Sigmoid colon (tissue), 7 donors: ENCODE data around the gene MSANTD3. TPM values are rescaled to one million over a fixed set of nuclear protein-coding genes. Genes with fewer than 3 reads are reported as not detected.
A peak's percentile ranks its signal among the peaks of the same experiment; 100 is the strongest.

Experiments used
- DNase-seq: peaks from one replicate; pipeline ENCODE4 v3.0.0-alpha.2; 2019
- H3K27ac ChIP-seq, 4 donors: fragments of 200-600 bp; sonication (generic); one replicate each; pipeline ENCODE4 v1.5.1; 2016 to 2019; ENCODE audit warnings: mild to moderate bottlenecking in 1 of 4
- H3K27me3 ChIP-seq, 3 donors: fragments of 200-600 bp; sonication (generic); one replicate each; pipeline ENCODE4 v1.5.1; 2019; ENCODE audit warnings: mild to moderate bottlenecking in 1 of 3
- H3K36me3 ChIP-seq, 4 donors: fragments of 200-600 bp; sonication (generic); one replicate each; pipeline ENCODE4 v1.5.1; 2016 to 2019
- H3K4me1 ChIP-seq, 4 donors: fragments of 200-600 bp; sonication (generic); one replicate each; pipeline ENCODE4 v1.5.1; 2017 to 2019
- H3K4me3 ChIP-seq, 4 donors: fragments of 200-600 bp; sonication (generic); one replicate each; pipeline ENCODE4 v1.5.1; 2017 to 2019; ENCODE audit warnings: mild to moderate bottlenecking in 2 of 4, moderate library complexity in 1 of 4
- H3K9me3 ChIP-seq, 4 donors: fragments of 200-600 bp in 3 of 4; sonication (generic) in 3 of 4; one replicate each; pipeline versions ENCODE4 v1.5.1 to v1.6.1; 2013 to 2019
- CTCF ChIP-seq, 4 experiments: fragments of 450-650 bp in 3 of 4; fragments of 200-600 bp in 1 of 4; IDR thresholded peaks; one replicate each; pipeline ENCODE4 v1.5.1; 2016 to 2019; ENCODE audit warnings: antibody characterized with exemption in 4 of 4, mild to moderate bottlenecking in 3 of 4, moderate library complexity in 2 of 4
- EP300 ChIP-seq, 4 donors: sonication (generic); formaldehyde crosslinking; IDR thresholded peaks; one replicate each; pipeline ENCODE4 v1.6.1; 2017; ENCODE audit warnings: antibody characterized with exemption in 4 of 4
- POLR2A ChIP-seq, 2 donors: fragments of 450-650 bp; IDR thresholded peaks; one replicate each; pipeline ENCODE4 v1.6.1; 2016; ENCODE audit warnings: antibody characterized with exemption in 2 of 2, mild to moderate bottlenecking in 2 of 2, moderate library complexity in 2 of 2
- POLR2AphosphoS5 ChIP-seq, 4 donors: sonication (generic); formaldehyde crosslinking; IDR thresholded peaks; one replicate each; pipeline ENCODE4 v1.6.1; 2017; ENCODE audit warnings: antibody characterized with exemption in 4 of 4
- WGBS, 2 donors: extraction: QIAGEN DNeasy Blood & Tissue Kit; methylation state at CpG; one replicate each; pipeline ENCODE4 v1.1.7; 2013; 5-methylcytosine and 5-hydroxymethylcytosine counted together
- intact Hi-C: fragments of 100-400 bp; cut with DNase I; formaldehyde crosslinking; loops from one replicate; pipeline ENCODE4 v1.15.1; 2023
- polyA plus RNA-seq, 3 donors: library from polyadenylated mRNA; stranded (reverse); fragments of 200-250 nt; gene quantifications; one replicate each; pipeline ENCODE4 v1.2.3, GENCODE V29; 2013
- total RNA-seq, 4 donors: library from RNA; depleted of rRNA; stranded (reverse); fragments of >200 nt; gene quantifications; one replicate each; pipeline ENCODE4 v1.1.0, GENCODE V29; 2016
- donor health status: healthy with polysubstance abuse.
- donor health status: Bipolar disorder and iron deficiency.
- donor health status: healthy.

MSANTD3 gene
- total and polyA plus RNA-seq, 7 donors = 9.2 to 41.8 (median 25.2) TPM

GRCh38 chr9:100427366-100428263 is 672 bp downstream of the MSANTD3 start:
- H3K27ac ChIP-seq = peak overlapping the region; percentile 91 to 98 (median 96)
- H3K9me3 ChIP-seq = no peaks in the 10 kb centered on the region
- 3 to 6% methylated on average over 65 of the region's 65 CpGs for WGBS, 2 donors
- H3K4me1 ChIP-seq = peaks cover 0 to 42% (median 32%) of the 10 kb centered on the region in 4 donors
- TF ChIP-seq POLR2AphosphoS5 (IDR thresholded peaks at IDR 0.05) (no peak), CTCF (IDR thresholded peaks at IDR 0.05) (no peak), POLR2A (IDR thresholded peaks at IDR 0.05) (no peak), EP300 (IDR thresholded peaks at IDR 0.05) (no peak)
- peak; percentile 85 for DNase-seq
- H3K27me3 ChIP-seq = no peaks in the 10 kb centered on the region
- intact Hi-C loops = loop anchor here (2.0 to 10.0 kb wide), 3 partner anchors 15 to 603 kb away; partner anchors contain the start of genes NR4A3 and TEX10
- H3K4me3 ChIP-seq = peak overlapping the region; percentile 83 to 96 (median 92)
- no peaks in the 10 kb centered on the region for H3K36me3 ChIP-seq

GRCh38 chr9:100428871-100429654 is 2.1 kb downstream of the MSANTD3 start:
- TF ChIP-seq CTCF (IDR thresholded peaks at IDR 0.05) (no peak), POLR2AphosphoS5 (IDR thresholded peaks at IDR 0.05) (peak; percentile 33 to 95 (median 52)), EP300 (IDR thresholded peaks at IDR 0.05) (peak in 2 of 4 donors; percentile 35 to 94), POLR2A (IDR thresholded peaks at IDR 0.05) (no peak)
- Histone ChIP-seq H3K27me3 (no peaks in the 10 kb centered on the region), H3K4me1 (peaks cover 0 to 44% (median 32%) of the 10 kb centered on the region in 4 donors), H3K9me3 (no peaks in the 10 kb centered on the region), H3K27ac (peak overlapping the region; percentile 91 to 98 (median 96)), H3K36me3 (no peaks in the 10 kb centered on the region), H3K4me3 (no peak overlapping the region)
- 81 to 84% methylated on average over 9 of the region's 9 CpGs for WGBS, 2 donors
- DNase-seq = no peak
- intact Hi-C loops = loop anchor here (10.0 kb wide), 1 partner anchor 604 kb away; the partner anchor contains the start of gene NR4A3

GRCh38 chr9:100430286-100430940 is 3.5 kb downstream of the MSANTD3 start:
- H3K4me3 ChIP-seq = no peak overlapping the region
- H3K4me1 ChIP-seq = peaks cover 0 to 44% (median 34%) of the 10 kb centered on the region in 4 donors
- no peaks in the 10 kb centered on the region for H3K27me3 ChIP-seq
- intact Hi-C loops = no loop called here
- WGBS, 2 donors = 97 to 98% methylated on average over 5 of the region's 5 CpGs
- H3K9me3 ChIP-seq = no peaks in the 10 kb centered on the region
- TF ChIP-seq EP300 (IDR thresholded peaks at IDR 0.05) = no peak
- no peak for TF ChIP-seq CTCF (IDR thresholded peaks at IDR 0.05)
- no peak for TF ChIP-seq POLR2A (IDR thresholded peaks at IDR 0.05)
- TF ChIP-seq POLR2AphosphoS5 (IDR thresholded peaks at IDR 0.05) = no peak
- H3K27ac ChIP-seq = peak overlapping the region in 1 of 4 donors; percentile 98
- no peaks in the 10 kb centered on the region for H3K36me3 ChIP-seq
- DNase-seq = no peak

GRCh38 chr9:100431886-100432285 is 4.9 kb downstream of the MSANTD3 start:
- Histone ChIP-seq H3K27me3 (no peaks in the 10 kb centered on the region), H3K27ac (no peak overlapping the region), H3K4me1 (peaks cover 0 to 33% (median 25%) of the 10 kb centered on the region in 4 donors), H3K4me3 (no peak overlapping the region), H3K36me3 (no peaks in the 10 kb centered on the region), H3K9me3 (no peaks in the 10 kb centered on the region)
- DNase-seq = no peak
- intact Hi-C loops = no loop called here
- WGBS, 2 donors = 93 to 96% methylated on average over 5 of the region's 5 CpGs
- TF ChIP-seq CTCF (IDR thresholded peaks at IDR 0.05) (no peak), POLR2A (IDR thresholded peaks at IDR 0.05) (no peak), POLR2AphosphoS5 (IDR thresholded peaks at IDR 0.05) (no peak), EP300 (IDR thresholded peaks at IDR 0.05) (no peak)
